Measurements from ENCODE around the gene ETS2. TPM values are rescaled to one million over a fixed set of nuclear protein-coding genes. Genes with fewer than 3 reads are reported as not detected.

The ETS2 gene
- total and polyA plus RNA-seq, 2 of the 8 experiments (the other 6 are each of a cell fraction or from before 2014, with no cell fraction given) = 11.0 to 45.1 TPM

DNA sequence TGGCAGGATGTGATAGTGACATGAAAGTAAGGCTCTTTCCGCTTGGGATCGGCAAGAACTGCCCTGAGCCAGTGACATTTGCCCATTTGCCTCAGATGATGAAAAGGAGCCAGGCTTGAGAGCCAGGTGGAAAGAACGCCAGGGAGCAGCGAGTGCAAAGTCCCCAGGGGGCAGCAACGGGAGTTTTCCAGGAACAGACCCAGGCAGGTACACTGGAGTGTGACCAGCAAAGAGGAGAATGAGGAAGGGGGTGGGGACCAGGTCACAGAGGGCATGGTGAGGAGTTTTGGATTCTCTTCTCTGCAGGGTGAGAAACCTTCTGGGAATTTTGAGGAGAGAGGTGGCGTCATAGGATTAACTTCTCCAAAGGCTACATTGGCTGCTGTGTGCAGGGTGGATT is 10.8 kb upstream of the ETS2 start:
- H3K79me1 ChIP-seq (ENCODE audit: low read depth, low read length) = no peaks in the 10 kb centered on the region
- H3K56ac ChIP-seq (replicated peaks; ENCODE audit: insufficient read length, low read depth, low read length) = no peak overlapping the region
- no peaks in the 10 kb centered on the region for H3K36me3 ChIP-seq (ENCODE audit: control insufficient read depth in 2 of 4, insufficient read depth in 4 of 4, low read length in 3 of 4)
- H2AFZ ChIP-seq (ENCODE audit: low read length) = no peak overlapping the region
- no peak overlapping the region for H2BK120ac ChIP-seq (replicated peaks; ENCODE audit: low read depth, low read length)
- H3K4me2 ChIP-seq (ENCODE audit: insufficient read depth in 1 of 2, low read depth in 2 of 2, low read length in 2 of 2) = no peak overlapping the region
- no peak overlapping the region for H3K4me3 ChIP-seq (ENCODE audit: extremely low read depth in 1 of 4, insufficient read depth in 2 of 4, low read depth in 3 of 4, low read length in 4 of 4)
- H4K5ac ChIP-seq (ENCODE audit: insufficient read length, low read depth, low read length) = no peak overlapping the region
- H3K18ac ChIP-seq (ENCODE audit: extremely low read depth, low read length) = no peak overlapping the region
- no peak overlapping the region for H3K14ac ChIP-seq (ENCODE audit: insufficient read length)
- no peak overlapping the region for H3K9ac ChIP-seq (replicated peaks in 1 of 4; ENCODE audit: extremely low read depth in 1 of 4, low read depth in 3 of 4, low read length in 3 of 4)
- H3K23me2 ChIP-seq (ENCODE audit: low read depth, low read length) = no peaks in the 10 kb centered on the region
- no peak overlapping the region for H3K4ac ChIP-seq (replicated peaks; ENCODE audit: insufficient read length, low read depth, low read length)
- H3K4me1 ChIP-seq (replicated peaks in 1 of 4; ENCODE audit: control insufficient read depth in 3 of 4, insufficient read depth in 4 of 4, low read length in 3 of 4) = no peaks in the 10 kb centered on the region; a peak in 1 of 7 replicates
- no peak overlapping the region for H3K27ac ChIP-seq (ENCODE audit: low read depth, low read length)
- POLR2A ChIA-PET (ENCODE audit: partially characterized antibody) = interaction anchor here (0.9 kb wide), 1 partner anchor 10 kb away, joined by 5 read pairs; the partner anchor contains the start of gene ETS2
- H2BK12ac ChIP-seq (ENCODE audit: low read depth, low read length) = no peak overlapping the region
- CTCF ChIA-PET (ENCODE audit: partially characterized antibody) = no interaction called here
- no peak overlapping the region for H2BK15ac ChIP-seq (ENCODE audit: low read length)
- no peak for DNase-seq (ENCODE audit: low read depth in 1 of 2, low spot score in 2 of 2)
- H3K79me2 ChIP-seq (ENCODE audit: control insufficient read depth in 1 of 2, insufficient read depth in 2 of 2, low read length in 2 of 2) = no peaks in the 10 kb centered on the region
- H3K23ac ChIP-seq (ENCODE audit: insufficient read length) = no peak overlapping the region
- no peak overlapping the region for H2AK5ac ChIP-seq (ENCODE audit: low read depth, low read length)
- FAIRE-seq = no peak
- peaks cover 0 to 2% (median 0%) of the 10 kb centered on the region in 4 experiments; a peak in 1 of 7 replicates for H3K27me3 ChIP-seq (replicated peaks in 1 of 4; ENCODE audit: control insufficient read depth in 3 of 4, extremely low read depth in 1 of 4, insufficient read depth in 3 of 4, low read length in 3 of 4)
- no peak for TF ChIP-seq CHD1 (IDR thresholded peaks at IDR 0.05; ENCODE audit: low read depth, low read length)
- TF ChIP-seq NRF1 (IDR thresholded peaks at IDR 0.05; ENCODE audit: low read depth, low read length) = no peak
- TF ChIP-seq RNF2 (IDR thresholded peaks at IDR 0.05; ENCODE audit: borderline replicate concordance, low read depth, low read length, missing control alignments, poor library complexity, severe bottlenecking) = no peak
- no peak for TF ChIP-seq POU5F1 (IDR thresholded peaks at IDR 0.05; ENCODE audit: low read depth, low read length)
- TF ChIP-seq TBP (IDR thresholded peaks at IDR 0.05; ENCODE audit: low read depth, low read length) = no peak
- no peak for TF ChIP-seq KDM5A (IDR thresholded peaks at IDR 0.05; ENCODE audit: low read length)
- TF ChIP-seq GABPA (IDR thresholded peaks at IDR 0.05; ENCODE audit: borderline replicate concordance, insufficient read depth, low read length) = no peak
- no peaks in the 10 kb centered on the region for H4K20me1 ChIP-seq (replicated peaks in 1 of 2; ENCODE audit: control insufficient read depth in 1 of 2, insufficient read depth in 2 of 2, low read length in 2 of 2)
- H4K8ac ChIP-seq (ENCODE audit: extremely low read depth, insufficient read depth, low read length) = no peak overlapping the region
- no peaks in the 10 kb centered on the region for H3K9me3 ChIP-seq (ENCODE audit: insufficient read depth in 2 of 2, low read depth in 1 of 2, low read length in 1 of 2)
- no peak overlapping the region for H4K91ac ChIP-seq (replicated peaks; ENCODE audit: insufficient read length, low read length)
- WGBS, 2 experiments (ENCODE audit: extremely low coverage in 1 of 2, insufficient coverage in 1 of 2, insufficient read length in 1 of 2, insufficient replicate concordance in 2 of 2, low coverage in 1 of 2, low lambda C conversion rate in 2 of 2, missing lambda C conversion rate in 1 of 2) = 94% methylated on average over 6 of the region's 6 CpGs; no CpG with 5 or more reads in 1 of the 2 experiments
- H2BK5ac ChIP-seq (ENCODE audit: low read depth, low read length) = no peak overlapping the region
- H2BK20ac ChIP-seq (ENCODE audit: low read length) = no peak overlapping the region
